ENCODE data around the gene MOXD1. TPM values are rescaled to one million over a fixed set of nuclear protein-coding genes. Genes with fewer than 3 reads are reported as not detected.
"Not testable (repeated sequence)": the region's sequence is repeated elsewhere in the genome, so short reads cannot be mapped to it uniquely, and the experiment has no call there.

The MOXD1 gene
- polyA plus RNA-seq, 3 donors from 2014 or later = not detected

- peaks cover 0 to 1% (median 0%) of the 10 kb centered on the region in 3 donors for H3K27me3 Mint-ChIP-seq (ENCODE audit: low read depth in 3 of 3)
- peaks cover 5 to 17% of the 10 kb centered on the region in 2 donors for H3K4me1 Mint-ChIP-seq
- no peak for DNase-seq
- no peak overlapping the region for H3K4me3 Mint-ChIP-seq
- H3K36me3 Mint-ChIP-seq = no peaks in the 10 kb centered on the region
- H3K27ac Mint-ChIP-seq = no peak overlapping the region
- no peaks in the 10 kb centered on the region for H3K9me3 Mint-ChIP-seq
These were observed 40.2 kb downstream of the MOXD1 start for GRCh38 chr6:132361101-132361500.

DNA sequence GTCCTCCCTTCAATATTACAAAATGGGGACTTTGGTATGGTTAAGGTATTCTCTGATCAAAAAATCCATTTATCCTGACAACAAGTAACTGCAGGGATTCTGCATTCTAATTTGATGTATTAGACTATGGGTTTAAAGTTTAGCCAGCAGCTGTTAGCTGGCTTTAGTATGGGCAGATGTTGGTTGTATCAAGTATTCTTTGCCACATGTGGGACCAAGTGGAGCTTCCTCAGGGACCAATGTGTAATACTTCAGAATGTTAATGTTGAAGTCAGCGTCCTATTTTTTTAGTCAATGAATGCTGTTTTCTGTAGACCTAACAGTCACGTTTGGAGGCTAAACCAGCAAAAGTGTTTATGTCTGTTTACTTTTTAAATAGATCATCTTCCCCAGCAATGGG lies 41.4 kb downstream of the MOXD1 start:
- no peaks in the 10 kb centered on the region for H3K36me3 Mint-ChIP-seq
- no peaks in the 10 kb centered on the region for H3K9me3 Mint-ChIP-seq
- H3K4me3 Mint-ChIP-seq = no peak overlapping the region
- DNase-seq = no peak
- H3K27me3 Mint-ChIP-seq (ENCODE audit: low read depth in 3 of 3) = peaks cover 0 to 3% (median 2%) of the 10 kb centered on the region in 3 donors
- H3K4me1 Mint-ChIP-seq = peaks cover 15 to 29% of the 10 kb centered on the region in 2 donors
- no peak overlapping the region for H3K27ac Mint-ChIP-seq

DNA sequence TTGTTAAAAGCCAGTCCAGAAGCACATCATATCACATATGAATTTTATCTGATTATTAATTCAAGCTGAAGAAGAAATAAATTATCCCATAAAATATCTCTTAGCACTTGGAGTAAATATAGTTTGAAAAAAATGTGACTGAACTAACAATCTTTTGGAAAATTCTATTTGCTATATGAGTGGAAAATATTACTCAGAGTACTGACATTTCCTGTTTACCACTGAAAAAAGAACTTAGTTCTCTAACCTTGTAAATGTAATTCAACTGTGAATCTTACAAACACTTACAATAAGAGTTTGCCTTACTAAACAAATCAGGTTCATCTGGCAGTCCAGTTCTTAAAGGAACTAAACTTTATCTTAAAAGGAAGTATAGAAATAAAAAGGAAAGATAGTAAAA lies 44.2 kb downstream of the MOXD1 start:
- peak overlapping the region in 3 of 6 donors; percentile 44 to 54 (median 53) for H3K27ac Mint-ChIP-seq
- no peak for DNase-seq
- H3K9me3 Mint-ChIP-seq = no peaks in the 10 kb centered on the region
- no peaks in the 10 kb centered on the region for H3K36me3 Mint-ChIP-seq
- peaks cover 0 to 9% (median 5%) of the 10 kb centered on the region in 3 donors for H3K27me3 Mint-ChIP-seq (ENCODE audit: low read depth in 3 of 3)
- H3K4me3 Mint-ChIP-seq = peak overlapping the region in 2 of 5 donors; percentile 4 to 50
- H3K4me1 Mint-ChIP-seq = peaks cover 25 to 41% of the 10 kb centered on the region in 2 donors

GRCh38 chr6:132354517-132355167 lies 46.6 kb downstream of the MOXD1 start:
- Mint-ChIP-seq H3K4me3 (peak overlapping the region in 4 of 5 donors; percentile 25 to 67 (median 51)), H3K27ac (peak overlapping the region in 2 of 6 donors; percentile 21 to 52), H3K4me1 (peaks cover 25 to 41% of the 10 kb centered on the region in 2 donors), H3K36me3 (no peaks in the 10 kb centered on the region), H3K27me3 (ENCODE audit: low read depth in 3 of 3) (peaks cover 3 to 9% (median 3%) of the 10 kb centered on the region in 3 donors), H3K9me3 (no peaks in the 10 kb centered on the region)
- peak; percentile 11 to 22 (median 11) for DNase-seq

GRCh38 chr6:132351986-132352385 lies 49.3 kb downstream of the MOXD1 start:
- H3K36me3 Mint-ChIP-seq; DNase-seq; H3K4me3 Mint-ChIP-seq; H3K27ac Mint-ChIP-seq; H3K9me3 Mint-ChIP-seq; H3K27me3 Mint-ChIP-seq (ENCODE audit: low read depth in 3 of 3): not testable (repeated sequence)
- peaks cover 22 to 26% of the 10 kb centered on the region in 2 donors for H3K4me1 Mint-ChIP-seq

GRCh38 chr6:132348231-132348630 lies 53.0 kb downstream of the MOXD1 start:
- Mint-ChIP-seq H3K27me3 (ENCODE audit: low read depth in 3 of 3) (peaks cover 0 to 4% (median 3%) of the 10 kb centered on the region in 3 donors), H3K4me3 (no peak overlapping the region), H3K27ac (no peak overlapping the region), H3K36me3 (no peaks in the 10 kb centered on the region), H3K9me3 (no peaks in the 10 kb centered on the region), H3K4me1 (no peaks in the 10 kb centered on the region)
- DNase-seq = no peak

DNA sequence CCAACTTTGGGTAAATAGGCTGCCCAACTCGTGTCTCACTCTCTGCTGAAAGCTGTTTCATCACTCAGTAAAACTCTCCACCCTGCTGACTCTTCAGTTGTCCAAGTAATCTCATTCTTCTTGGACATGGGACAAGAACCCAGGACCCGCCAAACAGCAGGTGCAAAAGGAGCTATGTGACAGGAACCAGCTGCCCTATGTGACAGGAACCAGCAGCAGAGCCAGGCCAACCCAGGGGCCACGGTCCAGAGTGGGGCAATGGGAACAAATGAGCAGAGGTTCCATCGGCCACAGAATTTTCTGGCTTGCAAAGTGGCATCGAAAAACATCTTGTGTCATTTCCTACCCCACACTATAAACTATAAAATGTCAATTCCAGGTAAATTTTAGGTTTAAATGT lies 56.5 kb downstream of the MOXD1 start:
- Mint-ChIP-seq H3K4me3 (no peak overlapping the region), H3K36me3 (no peaks in the 10 kb centered on the region), H3K9me3 (peaks cover 0 to 2% (median 0%) of the 10 kb centered on the region in 6 donors), H3K4me1 (no peaks in the 10 kb centered on the region), H3K27me3 (ENCODE audit: low read depth in 3 of 3) (peaks cover 2 to 7% (median 3%) of the 10 kb centered on the region in 3 donors), H3K27ac (no peak overlapping the region)
- no peak for DNase-seq

DNA sequence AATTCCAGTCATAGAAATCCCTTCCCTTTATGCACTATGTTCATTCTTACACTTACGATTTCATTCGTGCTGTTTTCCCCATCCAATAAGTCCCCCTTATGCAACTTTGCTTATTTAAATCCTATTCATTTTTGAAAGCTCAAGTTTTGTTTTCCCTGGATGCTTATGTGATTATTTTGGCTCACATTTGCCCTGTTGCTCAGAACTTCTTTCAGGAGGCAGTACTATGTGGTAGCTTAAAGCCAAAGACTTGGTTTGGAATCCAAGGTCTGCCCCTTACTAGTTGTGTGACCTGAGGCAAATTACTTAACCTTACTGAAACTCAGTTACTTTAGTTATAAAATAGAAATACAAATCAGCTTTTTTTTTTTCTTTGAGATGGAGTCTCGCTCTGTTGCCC lies 59.6 kb downstream of the MOXD1 start:
- Mint-ChIP-seq H3K9me3 (peaks cover 0 to 2% (median 0%) of the 10 kb centered on the region in 6 donors), H3K27ac (no peak overlapping the region), H3K4me1 (no peaks in the 10 kb centered on the region), H3K36me3 (no peaks in the 10 kb centered on the region), H3K4me3 (no peak overlapping the region), H3K27me3 (ENCODE audit: low read depth in 3 of 3) (peaks cover 2 to 7% (median 3%) of the 10 kb centered on the region in 3 donors)
- no peak for DNase-seq

GRCh38 chr6:132334521-132334885 lies 66.8 kb downstream of the MOXD1 start:
- H3K36me3 Mint-ChIP-seq = no peaks in the 10 kb centered on the region

DNA sequence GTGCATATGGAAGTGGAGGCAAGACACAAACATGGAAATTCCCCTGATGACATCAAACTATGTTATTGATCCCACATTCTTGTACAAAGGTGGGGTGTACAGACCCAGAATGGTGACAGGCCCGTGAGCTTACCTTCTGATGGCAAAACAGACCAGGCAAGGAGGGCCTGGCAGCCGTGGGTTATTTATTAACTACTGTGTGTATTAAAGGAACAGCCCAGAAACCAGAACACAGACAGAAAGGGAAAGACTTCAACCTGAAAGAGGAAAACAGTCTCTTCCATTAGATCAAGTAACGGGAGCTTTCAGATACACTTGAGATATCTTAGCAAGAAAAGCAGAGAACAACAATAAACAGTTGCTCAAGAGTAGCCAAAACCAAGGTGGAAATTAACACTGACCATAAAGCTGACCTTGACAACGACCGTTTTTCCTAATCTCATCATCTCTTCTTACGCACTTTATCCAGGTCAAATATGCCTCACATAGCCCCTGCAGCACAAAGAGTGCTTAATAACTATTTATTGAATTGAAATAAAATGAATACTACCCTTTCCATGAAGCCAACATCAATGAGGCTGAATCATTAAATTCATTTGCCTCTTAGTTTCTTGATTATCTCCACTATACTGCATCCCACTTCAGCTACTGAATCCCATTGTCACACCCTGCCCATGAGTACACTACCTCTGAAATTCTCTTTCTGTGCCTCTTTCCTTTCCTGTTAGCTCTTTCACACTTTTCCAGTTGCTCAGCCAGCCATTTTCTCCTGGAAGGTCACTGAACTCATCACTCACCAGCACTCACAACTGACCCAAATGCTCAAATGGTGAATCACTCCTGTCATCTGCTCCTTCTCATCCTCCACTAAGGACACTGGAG lies 67.4 kb downstream of the MOXD1 start:
- H3K27me3 Mint-ChIP-seq (ENCODE audit: low read depth in 3 of 3) = peaks cover 4 to 6% (median 5%) of the 10 kb centered on the region in 3 donors
- peak overlapping the region in 1 of 6 donors; percentile 9 for H3K27ac Mint-ChIP-seq
- no peak for DNase-seq
- peaks cover 0 to 2% (median 0%) of the 10 kb centered on the region in 6 donors for H3K9me3 Mint-ChIP-seq
- no peak overlapping the region for H3K4me3 Mint-ChIP-seq
- H3K4me1 Mint-ChIP-seq = no peaks in the 10 kb centered on the region
- no peaks in the 10 kb centered on the region for H3K36me3 Mint-ChIP-seq

More at GRCh38 chr6:132334521-132334885, 66.8 kb downstream of the MOXD1 start:
- DNase-seq = no peak
- H3K27me3 Mint-ChIP-seq (ENCODE audit: low read depth in 3 of 3) = peaks cover 2 to 6% (median 4%) of the 10 kb centered on the region in 3 donors
- peaks cover 0 to 2% (median 0%) of the 10 kb centered on the region in 6 donors for H3K9me3 Mint-ChIP-seq
- H3K4me3 Mint-ChIP-seq = no peak overlapping the region
- H3K27ac Mint-ChIP-seq = no peak overlapping the region
- no peaks in the 10 kb centered on the region for H3K4me1 Mint-ChIP-seq

DNA sequence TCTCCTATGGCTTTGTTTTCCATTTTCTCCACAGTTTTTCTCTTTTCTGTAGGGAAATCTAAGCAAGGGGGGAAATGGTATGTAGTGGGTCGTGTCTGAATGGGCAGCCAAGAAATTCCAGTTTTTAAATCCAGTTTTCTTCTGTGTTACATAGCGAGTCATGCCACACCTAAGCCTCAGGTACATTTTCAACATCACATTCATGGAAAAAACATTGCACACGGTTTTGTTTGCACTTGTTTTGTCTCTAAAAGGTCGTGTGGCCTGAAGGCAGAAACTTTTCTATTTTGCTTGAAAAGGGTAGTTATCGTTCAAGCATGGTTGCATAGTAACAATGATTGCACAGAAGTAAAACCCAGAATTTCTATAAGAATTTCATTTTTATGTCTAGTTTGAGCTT lies 70.5 kb downstream of the MOXD1 start:
- H3K36me3 Mint-ChIP-seq = no peaks in the 10 kb centered on the region
- H3K4me1 Mint-ChIP-seq = no peaks in the 10 kb centered on the region
- no peak overlapping the region for H3K27ac Mint-ChIP-seq
- peaks cover 4 to 10% (median 7%) of the 10 kb centered on the region in 3 donors for H3K27me3 Mint-ChIP-seq (ENCODE audit: low read depth in 3 of 3)
- peaks cover 0 to 2% (median 0%) of the 10 kb centered on the region in 6 donors for H3K9me3 Mint-ChIP-seq
- DNase-seq = no peak
- H3K4me3 Mint-ChIP-seq = no peak overlapping the region

DNA sequence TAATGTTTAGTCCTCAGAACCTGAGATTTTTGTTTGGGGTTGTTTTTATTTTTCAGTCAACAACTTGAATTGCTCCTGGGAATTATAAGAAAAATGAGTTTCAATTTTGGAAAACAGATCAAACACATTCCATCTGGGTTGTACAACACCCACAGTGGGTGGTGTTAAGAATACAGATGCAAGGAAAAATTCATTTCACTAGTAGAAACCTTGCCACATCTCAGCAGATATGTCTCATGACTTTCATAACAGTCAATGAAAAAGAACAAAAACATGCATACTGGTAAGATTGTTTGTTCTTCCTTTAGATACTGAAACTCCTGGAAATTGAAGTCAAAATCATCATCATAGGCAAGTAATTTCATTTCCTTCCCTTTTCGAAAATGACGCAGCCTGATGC lies 78.9 kb downstream of the MOXD1 start:
- Mint-ChIP-seq H3K4me1 (no peaks in the 10 kb centered on the region), H3K27ac (no peak overlapping the region), H3K27me3 (ENCODE audit: low read depth in 3 of 3) (peaks cover 0 to 7% (median 6%) of the 10 kb centered on the region in 3 donors), H3K36me3 (no peaks in the 10 kb centered on the region), H3K4me3 (no peak overlapping the region), H3K9me3 (peaks cover 0 to 8% (median under 1%) of the 10 kb centered on the region in 6 donors)
- no peak for DNase-seq

DNA sequence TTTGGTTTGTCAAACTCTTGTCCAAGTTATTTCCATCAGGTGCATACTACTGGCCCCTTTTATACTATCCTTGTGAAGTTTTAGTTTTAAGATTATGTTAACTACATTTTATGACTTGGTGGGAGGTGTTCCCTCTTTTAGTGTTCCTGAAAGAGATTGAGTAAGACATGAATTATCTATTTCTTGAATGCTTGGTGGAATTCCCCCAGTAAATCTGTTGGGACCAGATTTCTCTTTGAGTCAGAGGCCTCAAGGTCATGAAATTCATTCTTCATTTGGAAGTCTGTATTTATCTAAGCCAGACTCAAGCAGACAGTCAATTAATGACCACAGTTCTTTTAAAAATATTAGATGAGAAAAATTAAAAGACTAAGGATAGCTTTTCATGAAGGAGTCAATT lies 81.3 kb downstream of the MOXD1 start:
- peaks cover 0 to 3% (median 2%) of the 10 kb centered on the region in 3 donors for H3K27me3 Mint-ChIP-seq (ENCODE audit: low read depth in 3 of 3)
- no peak for DNase-seq
- H3K9me3 Mint-ChIP-seq = peaks cover 11 to 25% (median 14%) of the 10 kb centered on the region in 6 donors
- H3K4me3 Mint-ChIP-seq = no peak overlapping the region
- peaks cover 0 to 10% (median 0%) of the 10 kb centered on the region in 3 donors for H3K36me3 Mint-ChIP-seq
- no peak overlapping the region for H3K27ac Mint-ChIP-seq
- H3K4me1 Mint-ChIP-seq = no peaks in the 10 kb centered on the region

DNA sequence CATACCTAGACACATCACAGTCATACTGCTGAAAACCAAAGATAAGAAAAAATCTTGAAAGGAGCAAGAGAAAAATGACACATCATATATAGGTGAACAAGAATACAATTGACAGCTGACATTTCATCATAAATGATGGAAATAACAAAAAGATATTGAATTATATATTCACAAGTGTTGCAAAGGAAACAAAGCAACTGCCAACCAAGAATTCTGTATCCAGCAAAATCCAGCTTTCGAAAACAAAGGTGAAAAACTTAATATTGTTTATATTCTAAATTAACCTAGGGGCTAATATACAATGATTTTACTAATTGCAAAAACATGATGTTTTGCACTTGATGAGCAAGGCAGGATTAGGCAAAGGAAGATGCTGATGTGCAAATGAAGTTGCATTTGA lies 84.3 kb downstream of the MOXD1 start:
- H3K9me3 Mint-ChIP-seq = peaks cover 11 to 25% (median 14%) of the 10 kb centered on the region in 6 donors
- H3K36me3 Mint-ChIP-seq = peaks cover 0 to 10% (median 0%) of the 10 kb centered on the region in 3 donors
- no peaks in the 10 kb centered on the region for H3K4me1 Mint-ChIP-seq
- no peak for DNase-seq
- no peak overlapping the region for H3K4me3 Mint-ChIP-seq
- H3K27me3 Mint-ChIP-seq (ENCODE audit: low read depth in 3 of 3) = peaks cover 0 to 4% (median 2%) of the 10 kb centered on the region in 3 donors
- H3K27ac Mint-ChIP-seq = no peak overlapping the region

All from immature natural killer cell (primary cell).